GM12878 (cell line): ENCODE results near the gene NCKAP5. TPM values are rescaled to one million over a fixed set of nuclear protein-coding genes. Genes with fewer than 3 reads are reported as not detected.

Experiments used
- ATAC-seq: fragments of 200-7000 bp; cut with Tn5 transposase; 3 replicates; pipeline ENCODE4 v1.9.1; 2020; ENCODE audit warnings: mild to moderate bottlenecking, moderate library complexity
- BruUV-seq: library from RNA; stranded (reverse); fragments of 400-500 nt; replicated peaks from 2 replicates; lab custom pipeline; 2021; lab: Mats Ljungman, UMichigan
- CTCF ChIA-PET: fragments of 300-600 bp; sonication (Branson Sonifier 250); formaldehyde crosslinking; extraction: SDS; loops from one replicate; lab custom pipeline; 2021; ENCODE audit warnings: inconsistent platforms; lab: Yijun Ruan, JAX
- POLR2A ChIA-PET: fragments of 350-600 bp; formaldehyde crosslinking; extraction: SDS; loops from one replicate; lab custom pipeline; 2021; ENCODE audit warnings: inconsistent platforms; lab: Charles Lee
- RAD21 ChIA-PET: fragments of 300-600 bp; sonication (Branson Sonifier 250); formaldehyde crosslinking; loops from one replicate; lab custom pipeline; 2023; ENCODE audit warnings: antibody characterized with exemption; ENCODE audit not compliant: unreplicated experiment; lab: Charles Lee
- SMC1A ChIA-PET: fragments of 300-600 bp; sonication (Branson Sonifier 250); formaldehyde crosslinking; loops from one replicate; lab custom pipeline; 2023; ENCODE audit not compliant: unreplicated experiment, uncharacterized antibody; lab: Charles Lee
- DNase-seq: peaks from one replicate; pipeline ENCODE4 v3.0.0-alpha.2; 2011; ENCODE audit warnings: low read depth, low spot score
- FAIRE-seq: peaks from 3 replicates; lab custom pipeline; 2011; peaks lifted over from hg19 to GRCh38; lab: Jason Lieb, UNC
- H2AFZ ChIP-seq: 2 replicates; pipeline ENCODE4 v1.6.0; 2011; ENCODE audit warnings: low read depth, low read length, control low read depth; ENCODE audit not compliant: control insufficient read depth
- H3K27ac ChIP-seq: 2 replicates; pipeline ENCODE4 v1.5.1; 2011; ENCODE audit warnings: control low read depth; ENCODE audit not compliant: control insufficient read depth, insufficient read depth
- H3K27me3 ChIP-seq, 2 experiments: replicated peaks in 1 of 2; 2 replicates each; pipeline versions ENCODE4 v1.6.0 to v1.6.1; 2011; ENCODE audit warnings: low read length in 1 of 2; ENCODE audit not compliant: control insufficient read depth in 2 of 2, insufficient read depth in 2 of 2
- H3K36me3 ChIP-seq, 2 experiments: 2 replicates each; pipeline ENCODE4 v1.5.1; 2011; ENCODE audit warnings: low read length in 1 of 2; ENCODE audit not compliant: control insufficient read depth in 2 of 2, insufficient read depth in 2 of 2
- H3K4me1 ChIP-seq: 2 replicates; pipeline ENCODE4 v1.6.1; 2011; ENCODE audit warnings: mild to moderate bottlenecking, low read length, moderate library complexity, mixed read lengths; ENCODE audit not compliant: control insufficient read depth, insufficient read depth
- H3K4me2 ChIP-seq: 2 replicates; pipeline ENCODE4 v1.6.0; 2011; ENCODE audit warnings: control low read depth; ENCODE audit not compliant: control insufficient read depth, insufficient read depth
- H3K4me3 ChIP-seq: fragments of 200-600 bp; sonication (generic); 2 replicates; pipeline ENCODE4 v1.5.1; 2016
- H3K79me2 ChIP-seq: 2 replicates; pipeline ENCODE4 v1.6.0; 2011; ENCODE audit warnings: low read length; ENCODE audit not compliant: control insufficient read depth, insufficient read depth
- H3K9ac ChIP-seq: 2 replicates; pipeline ENCODE4 v1.8.0; 2011; ENCODE audit warnings: low read length, control low read depth, mixed read lengths; ENCODE audit not compliant: control insufficient read depth, insufficient read depth
- H3K9me3 ChIP-seq: replicated peaks from 3 replicates; pipeline ENCODE4 v1.5.1; 2011; ENCODE audit warnings: mild to moderate bottlenecking, low read length; ENCODE audit not compliant: control insufficient read depth, insufficient read depth
- H4K20me1 ChIP-seq: 2 replicates; pipeline ENCODE4 v1.6.0; 2011; ENCODE audit not compliant: control insufficient read depth, insufficient read depth
- GATAD2B ChIP-seq: fragments of 450-650 bp; conservative IDR thresholded peaks from 2 replicates; pipeline ENCODE4 v1.6.1; 2017; ENCODE audit warnings: low read depth, mild to moderate bottlenecking, moderate library complexity
- HDAC2 ChIP-seq: fragments of 200-600 bp; sonication (generic); IDR thresholded peaks from 2 replicates; pipeline ENCODE4 v1.6.1; 2017
- MEF2B ChIP-seq: fragments of 450-650 bp; IDR thresholded peaks from 2 replicates; pipeline ENCODE4 v1.6.1; 2018; ENCODE audit warnings: mild to moderate bottlenecking, moderate library complexity; ENCODE audit not compliant: partially characterized antibody, poor library complexity, severe bottlenecking
- PAX5 ChIP-seq: IDR thresholded peaks from 2 replicates; pipeline ENCODE4 v1.6.1; 2011; ENCODE audit warnings: low read depth, low read length, borderline replicate concordance
- SMC3 ChIP-seq: IDR thresholded peaks from 2 replicates; pipeline ENCODE4 v1.6.1; 2011; ENCODE audit warnings: low read length, improper control_type of control experiment, borderline replicate concordance
- SREBF2 ChIP-seq: IDR thresholded peaks from 2 replicates; pipeline ENCODE4 v1.6.1; 2012; ENCODE audit warnings: mild to moderate bottlenecking, low read length
- STAT1 ChIP-seq: fragments of 450-650 bp; conservative IDR thresholded peaks from 2 replicates; pipeline ENCODE4 v1.6.1; 2014; ENCODE audit warnings: antibody characterized with exemption, mild to moderate bottlenecking
- WGBS: methylation state at CpG from one replicate; pipeline ENCODE4 v1.1.6; 2016; ENCODE audit warnings: low lambda C conversion rate; ENCODE audit not compliant: insufficient replicate concordance, insufficient coverage; ENCODE audit errors: missing lambda C conversion rate; 5-methylcytosine and 5-hydroxymethylcytosine counted together
- in situ Hi-C: fragments of 300-500 bp; cut with MboI; formaldehyde crosslinking; loops from 9 replicates; pipeline ENCODE4 v1.14.3; 2018; ENCODE audit warnings: mixed read lengths
- intact Hi-C: fragments of 100-400 bp; cut with micrococcal nuclease; formaldehyde crosslinking; loops from one replicate; pipeline ENCODE4 v1.14.2; 2022; ENCODE audit not compliant: unreplicated experiment
- polyA plus RNA-seq, 11 experiments: library from polyadenylated mRNA; depleted of rRNA in 4 of 11; unstranded in 6 of 11; stranded (reverse) in 5 of 11; fragments of >200 nt; fragmentation: Nextera tagmentation in 4 of 11; fragmentation: Illumina TruSeq in 1 of 11; extraction: Ambion mirVana in 4 of 11; extraction: Trizol in 1 of 11; gene quantifications; 1 replicate in 1 of 11; 2 replicates in 10 of 11; pipeline versions ENCODE4 v1.2.1 to v1.2.3, GENCODE V29; 2011 to 2016; ENCODE audit warnings: inconsistent platforms in 2 of 11, missing spikeins in 2 of 11, low read depth in 1 of 11
- total RNA-seq, 4 experiments: library from RNA; depleted of rRNA in 3 of 4; stranded (reverse); fragments of >200 nt in 3 of 4; fragmentation: Illumina TruSeq in 1 of 4; extraction: Trizol in 1 of 4; gene quantifications; 2 replicates each; pipeline versions ENCODE4 v1.2.1 to v1.2.3, GENCODE V29; 2013 to 2021
- TF ChIP-seq, protein P1 (sequence below): fragments of 450-650 bp; IDR thresholded peaks from 2 replicates; pipeline ENCODE4 v1.6.1; 2017; ENCODE audit warnings: mild to moderate bottlenecking, moderate library complexity
- TF ChIP-seq, protein P2 (sequence below): fragments of 450-650 bp; IDR thresholded peaks from 2 replicates; pipeline ENCODE4 v1.6.1; 2014; ENCODE audit warnings: mild to moderate bottlenecking
- TF ChIP-seq, protein P3 (sequence below): fragments of 450-650 bp; IDR thresholded peaks from 2 replicates; pipeline ENCODE4 v1.6.1; 2017; ENCODE audit warnings: mild to moderate bottlenecking, moderate library complexity

The NCKAP5 gene
- total and polyA plus RNA-seq, 10 of the 15 experiments (the other 5 are each of a cell fraction or from before 2014, with no cell fraction given) = 0.06 to 0.44 (median 0.16) TPM

DNA sequence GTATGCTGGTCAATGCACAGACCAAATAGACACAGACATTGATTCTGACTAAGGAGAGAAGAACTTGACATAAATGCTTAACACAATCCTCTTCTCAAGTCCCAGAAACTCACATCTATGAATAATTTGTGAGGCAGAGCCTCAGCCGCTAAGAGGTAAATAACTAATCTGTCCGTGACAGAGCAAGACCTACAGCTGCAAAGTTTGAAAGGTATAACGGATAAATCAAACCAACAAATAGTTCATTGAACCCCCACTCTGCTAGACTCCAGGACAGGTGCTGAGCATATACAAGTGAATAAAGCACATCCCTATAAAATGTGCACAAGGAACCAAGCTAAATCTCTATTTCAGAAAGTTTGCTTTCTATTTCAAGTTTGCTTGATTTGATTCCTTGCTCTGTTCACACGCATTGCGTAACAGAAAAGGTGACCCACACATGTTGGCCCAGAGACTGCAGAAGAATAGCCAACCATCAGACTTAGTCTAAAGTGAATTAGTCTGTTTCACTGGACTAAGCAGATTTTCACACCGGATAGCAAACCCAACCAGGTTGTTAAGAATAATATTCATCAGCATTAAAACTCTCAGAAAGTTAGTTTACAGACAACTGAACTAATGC lies 51.7 kb downstream of the NCKAP5 start (continued):
- TF ChIP-seq, protein P1, sequence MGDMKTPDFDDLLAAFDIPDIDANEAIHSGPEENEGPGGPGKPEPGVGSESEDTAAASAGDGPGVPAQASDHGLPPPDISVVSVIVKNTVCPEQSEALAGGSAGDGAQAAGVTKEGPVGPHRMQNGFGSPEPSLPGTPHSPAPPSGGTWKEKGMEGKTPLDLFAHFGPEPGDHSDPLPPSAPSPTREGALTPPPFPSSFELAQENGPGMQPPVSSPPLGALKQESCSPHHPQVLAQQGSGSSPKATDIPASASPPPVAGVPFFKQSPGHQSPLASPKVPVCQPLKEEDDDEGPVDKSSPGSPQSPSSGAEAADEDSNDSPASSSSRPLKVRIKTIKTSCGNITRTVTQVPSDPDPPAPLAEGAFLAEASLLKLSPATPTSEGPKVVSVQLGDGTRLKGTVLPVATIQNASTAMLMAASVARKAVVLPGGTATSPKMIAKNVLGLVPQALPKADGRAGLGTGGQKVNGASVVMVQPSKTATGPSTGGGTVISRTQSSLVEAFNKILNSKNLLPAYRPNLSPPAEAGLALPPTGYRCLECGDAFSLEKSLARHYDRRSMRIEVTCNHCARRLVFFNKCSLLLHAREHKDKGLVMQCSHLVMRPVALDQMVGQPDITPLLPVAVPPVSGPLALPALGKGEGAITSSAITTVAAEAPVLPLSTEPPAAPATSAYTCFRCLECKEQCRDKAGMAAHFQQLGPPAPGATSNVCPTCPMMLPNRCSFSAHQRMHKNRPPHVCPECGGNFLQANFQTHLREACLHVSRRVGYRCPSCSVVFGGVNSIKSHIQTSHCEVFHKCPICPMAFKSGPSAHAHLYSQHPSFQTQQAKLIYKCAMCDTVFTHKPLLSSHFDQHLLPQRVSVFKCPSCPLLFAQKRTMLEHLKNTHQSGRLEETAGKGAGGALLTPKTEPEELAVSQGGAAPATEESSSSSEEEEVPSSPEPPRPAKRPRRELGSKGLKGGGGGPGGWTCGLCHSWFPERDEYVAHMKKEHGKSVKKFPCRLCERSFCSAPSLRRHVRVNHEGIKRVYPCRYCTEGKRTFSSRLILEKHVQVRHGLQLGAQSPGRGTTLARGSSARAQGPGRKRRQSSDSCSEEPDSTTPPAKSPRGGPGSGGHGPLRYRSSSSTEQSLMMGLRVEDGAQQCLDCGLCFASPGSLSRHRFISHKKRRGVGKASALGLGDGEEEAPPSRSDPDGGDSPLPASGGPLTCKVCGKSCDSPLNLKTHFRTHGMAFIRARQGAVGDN = no peak
- TF ChIP-seq HDAC2 = no peak

DNA sequence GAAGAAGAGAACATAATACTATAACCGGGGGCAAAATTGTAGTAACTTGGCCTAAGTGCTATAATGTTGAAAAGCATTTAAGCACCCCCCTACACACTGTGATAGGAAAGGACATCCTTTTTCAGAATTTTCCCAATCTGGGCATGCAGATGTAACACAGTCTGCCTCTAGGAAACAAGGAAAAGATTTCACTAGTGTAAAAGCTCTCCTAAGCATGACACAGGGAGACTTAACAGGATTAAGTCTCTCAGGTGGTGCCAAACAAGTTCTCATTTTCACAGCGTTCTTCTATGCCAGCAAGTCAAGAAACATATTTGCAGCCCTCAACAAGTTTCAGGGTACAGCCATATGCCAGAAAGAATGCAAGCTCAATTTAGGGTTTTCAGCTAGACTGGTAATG lies 53.0 kb downstream of the NCKAP5 start:
- in situ Hi-C loops = no loop called here
- no peak overlapping the region for H3K9ac ChIP-seq
- no peaks in the 10 kb centered on the region for H3K36me3 ChIP-seq
- 62% methylated on average over 2 of the region's 2 CpGs for WGBS
- no peaks in the 10 kb centered on the region for H3K27me3 ChIP-seq
- no peaks in the 10 kb centered on the region for H3K4me1 ChIP-seq
- no peak overlapping the region for H3K4me2 ChIP-seq
- H3K4me3 ChIP-seq = no peak overlapping the region
- RAD21 ChIA-PET = interaction anchor here (1.1 to 4.6 kb wide), 4 partner anchors 12 to 254 kb away, joined by 3 to 18 read pairs (median 8); no protein-coding TSS in a partner anchor
- SMC1A ChIA-PET = interaction anchor here (0.7 to 6.1 kb wide), 8 partner anchors 12 to 94 kb away, joined by 3 to 81 read pairs (median 7); no protein-coding TSS in a partner anchor
- H4K20me1 ChIP-seq = no peaks in the 10 kb centered on the region
- intact Hi-C loops = no loop called here
- FAIRE-seq (no peak), ATAC-seq (no peak), DNase-seq (no peak)
- POLR2A ChIA-PET = interaction anchor here (1.0 to 4.1 kb wide), 2 partner anchors 12 to 14 kb away, joined by 3 to 18 read pairs; no protein-coding TSS in a partner anchor
- no peak overlapping the region for H3K27ac ChIP-seq
- BruUV-seq = no TSS peak
- no peak overlapping the region for H2AFZ ChIP-seq
- H3K9me3 ChIP-seq = no peaks in the 10 kb centered on the region
- CTCF ChIA-PET = interaction anchor here (0.7 to 6.0 kb wide), 10 partner anchors 9 to 330 kb away, joined by 3 to 26 read pairs (median 4); no protein-coding TSS in a partner anchor
- H3K79me2 ChIP-seq = no peaks in the 10 kb centered on the region
- TF ChIP-seq, protein P2, sequence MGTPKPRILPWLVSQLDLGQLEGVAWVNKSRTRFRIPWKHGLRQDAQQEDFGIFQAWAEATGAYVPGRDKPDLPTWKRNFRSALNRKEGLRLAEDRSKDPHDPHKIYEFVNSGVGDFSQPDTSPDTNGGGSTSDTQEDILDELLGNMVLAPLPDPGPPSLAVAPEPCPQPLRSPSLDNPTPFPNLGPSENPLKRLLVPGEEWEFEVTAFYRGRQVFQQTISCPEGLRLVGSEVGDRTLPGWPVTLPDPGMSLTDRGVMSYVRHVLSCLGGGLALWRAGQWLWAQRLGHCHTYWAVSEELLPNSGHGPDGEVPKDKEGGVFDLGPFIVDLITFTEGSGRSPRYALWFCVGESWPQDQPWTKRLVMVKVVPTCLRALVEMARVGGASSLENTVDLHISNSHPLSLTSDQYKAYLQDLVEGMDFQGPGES = no peak
- no peak for TF ChIP-seq MEF2B
- TF ChIP-seq, protein P3, sequence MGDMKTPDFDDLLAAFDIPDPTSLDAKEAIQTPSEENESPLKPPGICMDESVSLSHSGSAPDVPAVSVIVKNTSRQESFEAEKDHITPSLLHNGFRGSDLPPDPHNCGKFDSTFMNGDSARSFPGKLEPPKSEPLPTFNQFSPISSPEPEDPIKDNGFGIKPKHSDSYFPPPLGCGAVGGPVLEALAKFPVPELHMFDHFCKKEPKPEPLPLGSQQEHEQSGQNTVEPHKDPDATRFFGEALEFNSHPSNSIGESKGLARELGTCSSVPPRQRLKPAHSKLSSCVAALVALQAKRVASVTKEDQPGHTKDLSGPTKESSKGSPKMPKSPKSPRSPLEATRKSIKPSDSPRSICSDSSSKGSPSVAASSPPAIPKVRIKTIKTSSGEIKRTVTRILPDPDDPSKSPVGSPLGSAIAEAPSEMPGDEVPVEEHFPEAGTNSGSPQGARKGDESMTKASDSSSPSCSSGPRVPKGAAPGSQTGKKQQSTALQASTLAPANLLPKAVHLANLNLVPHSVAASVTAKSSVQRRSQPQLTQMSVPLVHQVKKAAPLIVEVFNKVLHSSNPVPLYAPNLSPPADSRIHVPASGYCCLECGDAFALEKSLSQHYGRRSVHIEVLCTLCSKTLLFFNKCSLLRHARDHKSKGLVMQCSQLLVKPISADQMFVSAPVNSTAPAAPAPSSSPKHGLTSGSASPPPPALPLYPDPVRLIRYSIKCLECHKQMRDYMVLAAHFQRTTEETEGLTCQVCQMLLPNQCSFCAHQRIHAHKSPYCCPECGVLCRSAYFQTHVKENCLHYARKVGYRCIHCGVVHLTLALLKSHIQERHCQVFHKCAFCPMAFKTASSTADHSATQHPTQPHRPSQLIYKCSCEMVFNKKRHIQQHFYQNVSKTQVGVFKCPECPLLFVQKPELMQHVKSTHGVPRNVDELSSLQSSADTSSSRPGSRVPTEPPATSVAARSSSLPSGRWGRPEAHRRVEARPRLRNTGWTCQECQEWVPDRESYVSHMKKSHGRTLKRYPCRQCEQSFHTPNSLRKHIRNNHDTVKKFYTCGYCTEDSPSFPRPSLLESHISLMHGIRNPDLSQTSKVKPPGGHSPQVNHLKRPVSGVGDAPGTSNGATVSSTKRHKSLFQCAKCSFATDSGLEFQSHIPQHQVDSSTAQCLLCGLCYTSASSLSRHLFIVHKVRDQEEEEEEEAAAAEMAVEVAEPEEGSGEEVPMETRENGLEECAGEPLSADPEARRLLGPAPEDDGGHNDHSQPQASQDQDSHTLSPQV = no peak
- no peak for TF ChIP-seq SREBF2
- no peak for TF ChIP-seq STAT1
- TF ChIP-seq SMC3 = no peak
- TF ChIP-seq PAX5 = no peak
- TF ChIP-seq GATAD2B = no peak
